Hepatic stellate cell (primary cell): Measurements from ENCODE around the gene TTLL11.
A peak's percentile ranks its signal among the peaks of the same experiment; 100 is the strongest.

Experiments used
- DNase-seq: peaks from one replicate; pipeline ENCODE4 v3.0.0; 2011; ENCODE audit warnings: low spot score

TTLL11 gene

GRCh38 chr9:121880343-121880898 lies 212.7 kb downstream of the TTLL11 start:
- DNase-seq: no peak

DNA sequence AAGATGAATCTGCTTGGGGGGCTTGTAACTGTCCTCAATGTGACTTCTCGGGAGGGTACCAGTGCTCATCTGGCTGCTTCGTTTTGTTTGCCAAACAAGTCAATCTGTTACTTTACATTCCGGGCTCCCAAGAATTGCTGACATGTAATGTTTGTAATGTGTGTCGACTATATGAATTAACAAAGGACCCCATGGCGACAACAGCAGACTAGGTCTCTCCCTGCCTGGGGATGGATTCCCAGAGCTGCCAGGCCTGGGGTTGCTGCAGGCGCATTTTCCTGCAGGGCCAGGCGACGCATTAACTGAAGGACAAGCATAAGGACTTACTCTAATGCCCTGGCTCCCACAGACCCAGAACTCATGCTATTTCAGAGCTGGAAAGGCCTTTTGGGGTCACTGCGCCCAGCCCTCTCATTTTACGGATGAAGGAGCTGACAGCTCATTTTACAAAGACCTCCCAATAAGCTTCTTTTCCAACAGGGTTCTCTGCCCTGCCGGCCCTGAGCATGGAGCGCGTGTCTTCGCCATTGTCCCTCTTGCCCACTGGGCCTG lies 214.8 kb downstream of the TTLL11 start:
- no peak for DNase-seq

- DNase-seq: peak; percentile 66
Measured at GRCh38 chr9:121876658-121877271, 216.3 kb downstream of the TTLL11 start.

- DNase-seq: no peak
Measured at GRCh38 chr9:121876255-121876654, 216.9 kb downstream of the TTLL11 start.

DNA sequence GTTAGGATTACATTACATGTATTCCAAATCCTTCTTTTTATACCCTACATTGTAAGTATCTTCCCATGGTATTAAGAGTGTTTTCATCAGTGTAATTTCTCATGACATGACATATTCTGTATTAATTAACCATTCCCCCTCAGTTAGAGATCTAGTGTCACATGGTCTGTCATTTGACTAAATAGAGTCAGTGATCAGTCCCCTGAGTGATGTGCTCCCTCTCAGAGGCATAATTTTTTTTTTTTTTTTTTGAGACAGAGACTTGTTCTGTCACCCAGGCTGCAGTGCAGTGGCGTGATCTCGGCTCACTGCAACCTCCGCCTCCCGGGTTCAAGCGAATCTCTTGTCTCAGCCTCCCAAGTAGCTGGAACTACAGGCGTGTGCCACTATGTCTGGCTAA lies 218.6 kb downstream of the TTLL11 start:
- no peak for DNase-seq

- no peak for DNase-seq
Measured at GRCh38 chr9:121871431-121872025, 221.6 kb downstream of the TTLL11 start.

- no peak for DNase-seq
Measured at GRCh38 chr9:121870271-121870670, 222.8 kb downstream of the TTLL11 start.

DNA sequence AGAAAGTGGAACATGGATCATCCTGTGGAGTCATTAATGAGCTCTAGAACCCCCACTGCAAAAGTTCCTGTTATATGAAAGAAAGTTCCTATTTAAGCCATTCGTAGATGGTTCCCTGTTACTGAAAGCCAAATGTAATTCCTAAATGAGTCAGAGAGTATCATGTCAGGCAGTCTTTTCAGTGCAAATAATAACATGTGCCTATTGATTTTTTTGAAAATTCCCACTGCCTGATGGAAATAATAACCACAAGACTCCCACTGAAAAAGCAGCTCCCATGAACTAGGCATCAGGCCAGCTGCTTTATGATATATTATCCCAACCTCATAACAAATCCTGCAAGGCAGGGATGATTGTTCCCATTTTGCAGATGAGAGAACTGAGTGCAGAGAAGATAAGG lies 224.5 kb downstream of the TTLL11 start:
- no peak for DNase-seq

GRCh38 chr9:121866927-121867326 lies 226.2 kb downstream of the TTLL11 start:
- no peak for DNase-seq

- DNase-seq: no peak
Measured at GRCh38 chr9:121865884-121866283, 227.2 kb downstream of the TTLL11 start.

DNA sequence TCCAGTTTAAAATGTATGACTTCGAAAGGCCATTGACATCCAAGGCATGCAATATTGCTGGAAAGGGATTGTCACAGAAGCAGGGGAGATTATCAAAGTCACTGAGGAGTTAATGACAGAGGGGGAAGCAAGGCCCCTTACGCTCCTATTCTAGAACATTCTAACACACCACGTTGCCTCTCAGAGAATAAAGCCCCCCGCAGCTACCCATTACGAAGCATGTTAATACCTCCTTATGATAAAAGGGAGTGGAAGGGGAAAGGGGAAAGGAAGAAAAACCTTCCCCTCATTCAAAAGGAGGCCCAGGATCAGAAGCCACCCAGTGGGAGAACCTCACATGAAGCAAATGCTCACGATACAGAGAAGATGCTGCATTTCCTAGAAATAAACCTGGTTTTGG lies 228.0 kb downstream of the TTLL11 start:
- DNase-seq: no peak

DNA sequence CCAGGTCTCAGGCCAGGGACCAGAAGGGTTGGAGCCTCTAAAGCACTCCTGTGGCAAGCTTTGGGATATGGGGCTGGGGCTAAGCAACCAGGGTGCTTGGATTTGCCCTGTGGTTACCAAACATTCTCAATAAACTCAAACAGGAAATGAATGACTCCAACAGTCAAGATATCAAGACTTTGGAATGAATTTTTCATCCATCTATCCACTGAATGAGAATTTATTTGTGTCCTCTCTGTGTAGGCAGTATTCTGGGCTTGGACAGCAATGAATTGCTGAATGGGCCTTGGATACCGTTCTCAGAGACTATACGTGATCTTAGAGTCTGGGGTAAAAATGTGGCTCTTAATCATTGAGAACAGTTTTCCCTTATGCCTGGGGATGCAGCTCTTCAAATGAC lies 229.2 kb downstream of the TTLL11 start:
- peak; percentile 49 for DNase-seq

- no peak for DNase-seq
Measured at GRCh38 chr9:121862371-121863332, 230.5 kb downstream of the TTLL11 start.

GRCh38 chr9:121861501-121862180 lies 231.5 kb downstream of the TTLL11 start:
- DNase-seq: peak; percentile 43

- peak; percentile 80 for DNase-seq
Measured at GRCh38 chr9:121860744-121861143, 232.4 kb downstream of the TTLL11 start.

- no peak for DNase-seq
Measured at GRCh38 chr9:121860213-121860612, 232.9 kb downstream of the TTLL11 start.

DNA sequence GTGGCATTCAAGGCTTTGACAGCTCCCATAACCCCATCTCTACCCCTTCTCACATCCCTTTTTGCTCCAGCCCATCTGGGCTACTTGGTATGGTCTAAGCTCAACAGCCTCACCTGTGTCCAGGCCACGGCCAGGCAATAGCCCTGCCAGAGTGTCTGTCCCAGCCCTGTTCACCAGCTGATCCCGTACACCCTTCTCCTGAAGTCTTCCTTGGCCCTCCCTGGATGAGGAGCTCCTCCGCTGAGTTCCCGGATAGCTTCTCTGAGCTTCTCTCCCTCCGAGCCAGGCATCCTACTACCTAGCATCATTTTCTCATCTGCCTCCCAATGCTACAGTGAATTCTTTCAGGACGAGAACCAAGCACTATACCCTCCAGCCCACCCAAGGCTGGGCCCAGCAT lies 233.5 kb downstream of the TTLL11 start:
- no peak for DNase-seq

DNA sequence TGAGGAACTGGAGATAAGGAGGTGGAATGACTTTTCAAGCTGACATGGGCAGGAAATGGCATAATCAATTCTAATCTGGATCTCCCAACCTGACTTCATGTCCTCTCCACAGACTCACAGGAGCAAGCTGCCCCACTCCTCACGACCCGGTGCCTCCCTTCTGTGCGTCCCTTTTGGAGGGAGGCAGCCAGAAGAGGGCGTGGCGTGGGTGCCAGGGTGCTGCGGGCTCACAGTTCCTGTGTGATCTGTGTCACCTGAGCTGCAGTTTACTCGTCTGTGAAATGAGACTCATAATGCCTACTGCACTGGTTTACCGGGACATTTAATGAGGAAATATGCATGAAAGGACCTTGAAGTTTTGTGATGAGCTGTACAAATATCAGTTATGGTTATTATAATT lies 234.3 kb downstream of the TTLL11 start:
- DNase-seq: no peak

DNA sequence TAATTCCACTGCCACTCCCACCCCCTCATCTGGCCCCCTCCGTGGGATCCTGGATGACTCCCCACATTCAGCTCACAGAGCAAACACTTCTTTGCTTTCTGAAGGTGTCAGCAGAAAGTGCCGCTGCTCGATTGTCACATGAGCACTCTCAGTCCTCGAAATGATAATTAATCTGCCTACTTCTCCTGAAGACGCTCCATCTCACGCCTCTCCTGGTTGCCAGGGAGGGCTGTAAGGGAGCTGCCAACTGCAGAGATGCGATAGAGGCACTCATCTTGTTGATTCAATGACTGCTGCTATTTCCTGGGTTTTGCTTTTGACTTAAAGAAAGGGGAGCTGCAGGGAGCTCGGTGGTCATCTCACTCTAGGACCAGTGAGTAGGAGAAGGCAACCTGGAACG lies 235.2 kb downstream of the TTLL11 start:
- DNase-seq: no peak

DNA sequence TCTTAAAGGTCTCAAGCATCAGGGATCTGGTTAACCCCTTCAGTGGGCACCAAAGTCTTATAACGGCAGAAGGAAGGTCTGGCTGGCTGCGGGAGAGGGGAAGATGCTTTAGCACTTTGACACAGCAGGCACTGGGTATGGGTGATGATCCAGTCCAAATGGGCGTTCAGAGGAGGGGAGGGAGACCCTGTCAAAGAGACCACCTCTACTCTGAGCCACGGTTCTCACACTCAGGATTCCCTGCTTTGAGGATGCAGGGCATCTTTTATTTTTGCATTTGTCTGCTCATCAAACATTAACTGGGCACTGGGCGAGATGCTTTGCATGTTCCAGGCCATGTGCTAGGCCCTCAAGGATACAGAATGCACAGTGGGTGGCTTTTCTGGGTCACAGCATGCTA lies 237.6 kb downstream of the TTLL11 start:
- no peak for DNase-seq

- DNase-seq: no peak
Measured at GRCh38 chr9:121853617-121854395, 239.3 kb downstream of the TTLL11 start.
